Activated CD4-positive, CD25-positive, alpha-beta regulatory T cell treated with anti-CD3 and anti-CD28 coated beads, Interleukin-2, amount 50 U/mL, for 72 hours (primary cell): ENCODE results near the gene REXO1.
A peak's percentile ranks its signal among the peaks of the same experiment; 100 is the strongest.

Source experiments
- DNase-seq: peaks from one replicate; pipeline ENCODE4 v3.0.0; 2021

The REXO1 gene

DNA sequence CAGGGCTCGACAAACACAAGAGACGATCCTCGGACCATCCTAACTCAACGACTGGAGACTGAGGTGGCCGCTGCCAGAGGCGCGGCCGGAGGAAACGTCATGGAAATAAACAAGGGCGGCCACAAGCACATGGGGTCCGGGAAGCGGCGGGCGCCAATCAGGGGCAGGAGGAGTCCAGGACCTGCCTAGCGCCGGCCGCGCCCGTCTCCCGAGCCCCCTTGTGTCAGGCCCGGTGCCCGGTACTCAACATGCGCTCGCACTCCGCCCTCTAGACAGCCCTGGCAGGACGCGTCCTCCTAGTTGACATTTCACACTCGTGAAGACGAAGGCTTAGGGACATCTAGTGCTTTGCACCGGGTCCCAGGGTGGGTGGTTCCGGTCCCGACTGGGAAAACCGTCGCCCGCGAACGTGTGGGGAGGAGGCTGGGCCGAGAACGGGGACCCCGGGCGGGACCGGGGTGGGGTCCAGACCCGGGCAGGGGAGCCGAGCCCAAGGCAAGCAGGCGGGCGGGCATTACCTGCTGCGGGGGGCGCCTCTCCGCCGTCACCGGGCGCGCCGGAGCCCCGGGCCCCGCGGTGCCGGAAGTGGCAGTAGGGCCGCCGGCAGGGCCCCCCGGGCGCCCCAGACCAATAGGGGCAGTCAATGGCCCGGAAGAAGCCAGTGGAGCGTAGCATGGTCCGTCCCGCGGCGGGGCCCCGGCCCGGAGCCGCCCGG lies 442 bp downstream of the REXO1 start:
- DNase-seq: peak; percentile 55

DNA sequence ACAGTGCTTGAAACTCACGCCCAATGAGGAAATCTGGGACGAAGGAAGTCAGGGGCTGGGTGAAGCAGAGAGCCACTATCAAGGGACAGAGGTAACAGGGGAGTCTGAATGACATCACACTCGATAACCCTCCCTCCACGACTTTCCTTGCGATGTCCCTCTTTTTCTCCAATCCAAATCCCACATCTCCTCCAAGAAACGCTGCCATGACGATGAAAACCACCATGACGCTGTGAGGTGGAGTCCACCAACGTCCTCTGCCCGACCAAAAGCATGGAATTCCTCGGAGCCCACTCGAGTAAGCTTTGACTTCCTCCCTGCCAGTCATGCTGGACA lies 967 bp downstream of the REXO1 start:
- DNase-seq: no peak

DNA sequence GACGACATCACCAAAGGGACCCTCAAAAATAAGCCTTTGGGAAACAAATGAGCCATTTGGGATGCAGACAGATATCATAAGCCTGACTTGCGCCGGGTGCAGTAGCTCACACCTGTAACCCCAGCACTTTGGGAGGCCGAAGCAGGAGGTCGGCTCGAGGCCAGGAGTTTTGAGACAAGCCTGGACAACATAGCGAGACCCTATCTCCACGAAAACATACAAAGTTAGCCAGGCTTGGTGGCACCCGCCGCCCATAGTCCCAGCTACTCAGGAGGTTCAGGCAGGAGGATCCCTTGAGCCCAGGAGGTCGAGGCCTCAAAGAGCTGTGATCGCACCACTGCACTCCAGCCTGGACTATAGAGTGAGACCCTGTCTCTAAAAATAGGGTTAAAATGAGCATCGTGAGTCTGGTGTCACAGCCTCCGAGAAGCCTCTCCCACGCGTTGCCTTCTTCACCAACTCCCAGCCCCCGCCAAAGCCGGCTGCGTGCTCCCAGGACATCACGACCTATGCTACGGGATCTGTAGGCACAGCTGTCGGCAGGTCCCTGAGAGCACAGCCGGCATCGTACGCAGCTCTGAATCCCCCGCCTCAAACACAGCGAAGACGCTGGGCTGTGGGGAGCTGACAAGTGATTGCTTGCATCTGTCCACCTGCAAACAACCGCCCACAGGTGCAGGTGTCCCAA lies 1.6 kb downstream of the REXO1 start:
- no peak for DNase-seq

DNA sequence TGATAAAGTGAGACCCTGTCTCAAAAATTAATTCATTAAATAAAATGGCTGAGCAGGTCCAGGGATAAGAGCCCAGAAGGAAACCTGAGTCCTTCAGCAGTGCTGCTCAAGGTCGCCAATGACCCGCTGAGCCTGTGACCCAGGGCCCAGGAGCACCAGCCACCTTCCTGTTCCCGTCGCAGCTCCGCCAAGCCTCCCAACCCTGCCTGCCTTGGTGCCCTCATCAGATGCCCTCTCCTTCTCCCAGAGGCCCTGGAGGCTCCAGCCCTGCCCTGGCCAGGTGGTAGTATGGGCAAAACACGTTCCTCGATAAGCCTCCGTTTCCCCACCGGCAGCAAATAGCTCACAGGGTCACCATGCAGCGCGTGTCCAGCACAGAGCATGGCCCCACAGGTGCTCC lies 2.6 kb downstream of the REXO1 start:
- no peak for DNase-seq

DNA sequence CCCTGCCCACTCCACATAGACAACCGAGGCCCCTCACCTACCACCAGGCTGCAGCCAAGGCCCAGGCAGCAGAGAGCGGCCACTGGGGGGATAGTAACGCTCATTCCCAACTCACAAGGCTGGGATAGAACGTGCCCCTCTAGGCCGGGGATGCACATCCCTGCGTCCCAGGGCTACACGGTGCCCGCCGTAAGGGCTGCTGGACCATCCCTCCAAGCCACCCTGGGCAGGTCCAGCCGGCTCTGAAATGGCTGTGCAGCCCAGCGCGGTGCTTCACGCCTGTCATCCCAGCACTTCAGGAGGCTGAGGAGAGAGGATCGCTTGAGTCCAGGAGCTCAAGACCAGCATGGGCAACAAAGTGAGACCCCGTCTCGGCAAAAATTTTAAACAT lies 3.2 kb downstream of the REXO1 start:
- DNase-seq: no peak

DNA sequence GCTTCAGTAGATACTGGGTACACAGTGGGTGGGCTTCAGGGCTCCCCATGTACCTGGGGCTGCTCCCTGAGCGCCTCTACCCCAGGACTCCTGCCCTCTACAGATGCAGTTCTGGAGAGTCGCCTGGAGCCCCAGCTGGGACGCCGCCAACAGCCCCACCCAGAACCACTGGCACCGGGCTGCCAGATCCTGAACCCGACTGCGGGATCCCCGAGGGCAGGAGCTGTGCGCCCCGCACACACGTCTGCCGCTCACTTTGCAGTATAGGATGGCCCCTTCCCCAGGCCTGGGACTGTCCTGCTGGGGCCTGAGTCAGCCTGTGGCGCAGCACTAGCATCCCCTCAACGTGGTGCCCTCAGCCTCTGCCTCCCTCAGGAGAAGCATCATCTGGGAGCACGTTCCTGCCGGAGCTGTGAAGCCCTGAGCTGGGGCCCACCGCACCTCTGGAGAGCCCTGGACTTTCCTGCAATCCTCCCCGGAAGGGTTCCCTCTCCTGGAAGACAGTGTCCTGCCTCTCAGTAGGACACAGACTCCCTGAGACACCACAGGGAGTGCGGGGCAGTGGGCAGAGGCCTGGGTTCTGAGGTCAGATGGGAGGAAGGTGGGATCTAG lies 3.7 kb downstream of the REXO1 start:
- DNase-seq: no peak

DNA sequence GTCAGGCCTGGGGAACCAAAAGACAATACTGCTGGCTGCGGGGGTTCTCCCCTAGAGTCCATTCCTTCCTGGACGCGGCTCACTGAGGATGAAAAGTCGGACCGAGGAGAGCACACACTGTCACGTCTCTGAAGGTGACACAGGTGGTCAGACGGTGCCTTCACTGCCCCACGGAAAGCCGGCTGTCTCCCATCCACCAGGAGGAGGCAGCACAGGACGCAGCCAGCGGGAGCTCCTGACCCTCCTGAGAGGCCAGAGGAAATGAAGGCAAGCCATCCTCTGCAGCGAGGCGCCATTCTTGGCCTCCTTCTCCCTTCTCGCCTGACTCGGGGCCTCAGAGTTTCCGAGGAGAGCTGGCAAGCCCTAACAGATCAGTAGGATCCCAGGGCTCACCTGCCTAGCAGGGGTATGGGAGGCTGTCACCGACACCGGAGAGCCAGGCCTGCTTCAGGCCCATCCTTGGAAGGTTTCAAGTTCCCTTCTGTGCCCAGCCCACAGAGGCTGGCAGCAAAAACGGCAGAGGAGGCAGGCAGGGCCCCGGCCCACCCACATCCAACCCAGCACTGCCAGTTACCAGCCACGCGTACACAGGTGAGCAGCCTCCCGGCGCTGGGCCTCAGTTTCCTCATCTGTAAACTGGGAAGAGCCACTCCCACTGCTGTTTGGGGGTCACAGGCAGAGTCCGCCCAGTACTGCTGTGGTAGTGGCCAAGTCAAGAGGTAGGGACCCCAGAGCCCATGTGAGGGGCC lies 4.5 kb downstream of the REXO1 start:
- DNase-seq: no peak

DNA sequence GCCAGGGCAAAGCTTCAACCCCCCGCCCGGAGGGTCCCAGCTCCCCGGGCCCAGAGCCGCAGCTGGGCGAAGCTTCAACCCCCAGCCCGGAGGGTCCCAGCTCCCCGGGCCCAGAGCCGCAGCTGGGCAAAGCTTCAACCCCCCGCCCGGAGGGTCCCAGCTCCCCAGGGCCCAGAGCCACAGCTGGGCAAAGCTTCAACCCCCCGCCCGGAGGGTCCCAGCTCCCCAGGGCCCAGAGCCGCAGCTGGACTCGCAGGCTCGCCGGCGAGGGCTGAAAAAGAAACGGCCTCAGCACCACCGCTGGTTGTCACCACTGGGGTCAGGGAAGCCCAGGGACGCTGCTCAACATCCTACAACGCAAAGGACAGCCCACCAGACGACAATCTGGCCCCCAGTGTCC lies 5.2 kb downstream of the REXO1 start:
- DNase-seq: no peak

DNA sequence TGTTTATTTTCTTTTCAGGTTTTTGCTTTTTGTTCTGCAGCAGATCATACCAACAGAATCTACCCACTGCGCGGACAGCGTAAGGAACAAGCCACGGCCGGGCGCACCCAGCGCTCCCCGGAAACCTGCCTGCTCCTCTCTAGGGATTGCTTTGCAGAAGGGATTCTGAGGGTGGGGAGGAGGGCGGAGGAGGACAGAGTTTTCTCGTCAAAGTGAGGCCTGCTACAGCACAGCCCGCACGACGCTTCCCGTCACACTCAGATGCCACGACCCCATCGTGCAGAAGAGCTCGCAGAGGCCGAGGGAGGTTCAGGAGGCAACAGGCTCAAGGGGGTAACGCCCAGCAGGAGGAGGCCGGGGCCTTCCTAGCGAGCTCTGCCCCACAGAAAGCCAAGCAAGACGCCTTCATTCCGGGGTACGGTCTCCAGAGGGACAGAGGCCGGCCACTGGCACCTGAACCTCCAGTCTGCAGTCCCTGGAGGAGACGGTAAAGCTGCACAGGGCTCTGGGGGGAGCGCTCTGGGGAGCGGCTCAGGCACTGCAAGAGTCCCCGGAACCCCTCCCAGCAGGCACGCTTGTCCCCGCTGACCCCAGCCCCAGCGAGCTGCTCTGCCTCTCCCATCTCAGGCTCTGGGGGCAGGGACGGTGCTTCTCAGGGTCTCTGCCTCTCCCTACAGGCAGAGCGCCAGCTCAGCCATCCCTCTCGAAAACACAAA lies 6.9 kb downstream of the REXO1 start:
- no peak for DNase-seq

DNA sequence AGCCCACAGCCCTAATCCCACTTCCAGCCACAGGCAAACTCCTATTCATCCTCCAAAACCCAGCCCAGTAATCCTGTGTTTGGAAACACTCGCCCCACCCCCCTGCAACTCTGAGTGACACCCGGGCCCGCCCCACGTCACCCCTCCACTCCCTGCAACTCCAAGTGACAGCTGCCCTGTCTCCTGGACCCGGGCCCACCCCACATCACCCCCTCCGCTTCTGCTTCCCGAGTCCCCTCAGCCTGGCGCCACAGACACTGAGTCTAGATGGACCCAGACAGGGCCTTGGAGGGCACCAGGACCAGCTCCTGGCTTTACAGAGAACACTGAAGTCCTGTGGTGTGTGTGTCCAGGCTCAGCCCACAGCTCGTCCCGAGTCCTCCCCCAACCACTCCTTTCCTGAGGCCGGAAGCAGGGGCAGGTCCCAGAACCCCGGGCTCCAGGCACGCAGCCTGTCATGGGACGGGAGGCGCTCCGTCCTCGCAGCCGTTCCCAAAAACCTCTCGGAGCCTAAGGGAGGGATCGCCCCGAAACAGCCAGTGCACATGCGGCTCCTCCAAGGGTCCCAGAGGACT lies 7.7 kb downstream of the REXO1 start:
- DNase-seq: no peak

DNA sequence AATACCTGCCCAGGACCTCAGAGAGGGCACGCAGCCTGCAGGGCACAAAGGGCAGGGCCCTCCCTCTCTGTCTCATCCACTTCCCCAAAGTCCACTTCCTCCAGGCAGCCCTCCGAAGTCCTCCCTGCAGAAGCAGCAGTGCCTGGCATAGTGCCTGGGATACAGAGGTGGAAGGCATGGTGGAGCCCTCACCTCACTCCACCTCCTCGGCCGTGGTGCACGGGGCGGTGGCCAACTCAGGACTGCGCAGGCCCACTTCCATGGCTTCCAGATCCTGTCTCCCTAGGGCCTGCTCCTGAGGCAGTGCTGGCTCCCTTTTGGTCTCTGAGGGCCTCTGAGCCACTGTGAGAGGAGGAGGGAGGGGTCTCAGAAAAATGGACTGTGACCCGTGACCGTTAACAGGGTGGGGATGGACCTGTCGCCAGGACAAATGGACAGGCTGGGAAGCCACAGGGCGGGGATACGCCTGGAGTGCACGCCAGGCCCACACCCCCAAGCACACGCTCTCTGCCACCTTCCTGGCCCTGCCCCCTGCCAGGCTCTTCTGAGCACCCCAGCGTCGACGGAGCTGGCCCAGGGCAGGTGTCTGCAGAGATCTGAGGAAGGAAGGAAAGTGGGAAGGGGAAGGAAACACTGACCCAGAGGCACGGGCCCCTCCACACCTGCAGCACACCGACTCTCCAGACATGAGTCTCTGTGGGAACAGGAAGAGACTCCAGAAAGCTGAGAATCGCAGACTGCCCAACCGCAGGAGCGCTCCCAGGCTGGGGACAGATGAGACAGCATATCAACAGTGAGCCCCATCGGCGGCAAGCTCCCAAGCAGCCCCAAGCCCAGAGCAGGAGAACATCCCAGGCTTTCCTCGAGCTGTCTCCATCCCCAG lies 8.4 kb downstream of the REXO1 start:
- DNase-seq: no peak

DNA sequence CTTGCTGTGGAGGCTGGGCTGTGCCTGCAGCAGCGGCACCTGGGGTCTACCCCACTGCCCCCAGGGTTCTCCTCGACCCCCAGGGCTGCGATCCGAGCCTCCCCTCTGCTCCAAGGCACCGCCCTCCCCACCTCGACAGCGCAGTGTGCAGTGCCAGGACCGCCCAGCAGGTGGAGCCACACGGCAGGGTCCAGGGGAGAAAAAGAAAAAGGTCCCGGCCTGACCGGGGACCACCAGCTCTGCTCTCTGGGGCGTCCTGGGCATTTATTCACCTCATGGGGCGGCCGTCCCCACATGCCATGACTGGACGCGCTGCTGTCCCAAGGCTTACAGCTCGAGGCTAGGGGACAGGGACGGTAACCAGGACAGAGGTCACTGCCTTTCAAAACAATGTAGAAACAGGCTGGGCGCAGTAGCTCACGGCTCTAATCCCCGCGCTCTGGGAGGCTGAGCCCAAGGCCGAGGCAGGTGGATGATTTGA lies 10.6 kb downstream of the REXO1 start:
- peak; percentile 77 for DNase-seq

DNA sequence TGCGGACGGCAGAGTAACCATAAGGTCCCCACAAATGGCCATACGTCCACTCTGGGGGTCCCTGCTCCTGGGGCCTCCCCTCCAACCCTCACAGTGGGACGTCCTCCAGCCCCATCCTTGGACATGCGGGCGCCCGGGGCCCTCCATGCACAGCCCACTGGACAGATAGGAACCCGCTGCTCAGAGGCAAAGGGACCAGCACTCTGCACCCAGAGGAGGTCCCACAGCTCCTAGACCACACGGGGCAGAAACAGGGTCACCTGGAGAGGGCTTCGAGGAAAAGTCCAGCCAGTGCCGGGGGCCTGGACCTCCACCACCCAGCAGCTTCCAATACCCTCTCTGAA lies 11.1 kb downstream of the REXO1 start:
- DNase-seq: no peak

DNA sequence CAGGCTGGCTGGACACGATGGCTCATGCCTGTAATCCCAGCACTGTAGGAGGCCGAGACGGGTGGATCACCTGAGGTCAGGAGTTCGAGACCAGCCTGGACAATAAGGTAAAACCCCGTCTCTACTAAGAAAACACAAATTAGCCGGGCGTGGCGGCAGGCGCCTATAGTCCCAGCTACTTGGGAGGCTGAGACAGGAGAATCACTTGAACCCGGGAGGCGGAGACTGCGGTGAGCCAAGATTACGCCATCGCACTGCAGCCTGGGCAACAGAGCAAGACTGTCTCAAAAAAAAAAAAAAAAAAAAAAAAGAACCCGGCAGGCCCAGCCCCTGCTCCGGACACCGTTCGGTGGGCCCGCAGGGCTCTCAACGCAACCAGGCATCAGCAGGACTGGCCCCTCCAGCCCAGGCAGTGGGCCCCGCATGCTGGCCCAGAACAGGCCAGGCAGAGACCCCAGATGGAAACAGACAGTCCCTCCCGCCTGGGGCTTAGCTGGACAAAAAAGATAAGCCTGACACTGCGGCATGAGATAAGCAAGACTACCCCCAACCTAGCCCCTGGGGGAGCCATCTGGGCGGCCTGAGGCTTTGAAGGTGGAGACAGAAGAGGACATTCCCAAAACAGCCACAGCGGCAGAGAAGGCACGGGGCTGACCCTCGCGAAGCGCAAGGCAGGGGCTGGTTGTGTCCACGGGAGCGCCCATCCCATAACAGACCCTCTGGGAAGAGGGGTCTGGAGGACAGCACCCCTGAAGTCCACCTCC lies 11.6 kb downstream of the REXO1 start:
- no peak for DNase-seq

DNA sequence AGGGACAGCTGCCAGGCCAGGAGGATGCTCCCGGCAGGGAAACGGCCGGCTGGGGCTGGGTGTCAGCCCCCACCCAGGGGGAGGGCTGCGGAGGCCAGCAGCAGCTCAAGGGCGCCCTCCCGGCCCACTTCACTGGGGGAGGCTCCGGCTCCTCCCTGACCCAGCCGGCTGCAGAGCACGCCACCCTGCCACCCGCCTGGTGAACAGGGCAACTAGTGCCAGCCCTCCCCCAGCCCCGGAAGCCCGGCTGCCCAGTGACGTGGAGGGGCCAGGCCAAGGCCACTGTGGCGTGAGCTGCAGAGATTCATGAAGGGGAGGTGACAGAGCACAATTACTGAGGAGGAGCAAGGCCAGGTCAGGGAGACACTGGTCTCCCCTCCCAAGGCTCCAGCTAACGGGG lies 14.7 kb downstream of the REXO1 start:
- DNase-seq: no peak

DNA sequence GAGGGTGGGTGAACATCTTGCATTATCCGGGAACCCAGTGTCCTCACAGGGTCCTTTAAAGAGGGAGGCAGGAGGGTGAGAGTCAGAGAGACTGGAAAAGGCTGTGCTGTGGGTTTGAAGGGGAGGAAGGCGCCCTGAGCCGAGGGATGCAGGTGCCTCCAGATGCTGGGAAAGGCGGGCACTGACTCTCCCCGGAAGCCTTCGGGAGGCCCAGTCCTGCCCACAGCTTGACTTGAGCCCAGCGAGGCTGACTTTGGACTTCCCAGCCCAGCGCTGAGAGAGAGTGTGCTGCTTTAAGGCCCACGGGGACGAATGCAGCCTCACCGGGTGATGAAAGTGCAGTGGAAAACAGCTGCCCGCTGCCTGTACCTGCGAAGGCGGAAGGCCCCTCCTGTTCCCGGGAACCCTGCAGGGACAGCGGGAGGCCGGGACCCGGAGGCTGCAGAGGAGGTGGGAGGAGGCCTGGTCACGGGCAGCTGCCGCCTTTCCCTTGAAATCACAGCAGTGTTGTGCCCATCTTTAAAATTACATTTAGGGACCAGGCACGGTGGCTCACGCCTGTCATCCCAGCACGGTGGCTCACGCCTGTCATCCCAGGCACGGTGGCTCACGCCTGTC lies 16.1 kb downstream of the REXO1 start:
- DNase-seq: no peak

DNA sequence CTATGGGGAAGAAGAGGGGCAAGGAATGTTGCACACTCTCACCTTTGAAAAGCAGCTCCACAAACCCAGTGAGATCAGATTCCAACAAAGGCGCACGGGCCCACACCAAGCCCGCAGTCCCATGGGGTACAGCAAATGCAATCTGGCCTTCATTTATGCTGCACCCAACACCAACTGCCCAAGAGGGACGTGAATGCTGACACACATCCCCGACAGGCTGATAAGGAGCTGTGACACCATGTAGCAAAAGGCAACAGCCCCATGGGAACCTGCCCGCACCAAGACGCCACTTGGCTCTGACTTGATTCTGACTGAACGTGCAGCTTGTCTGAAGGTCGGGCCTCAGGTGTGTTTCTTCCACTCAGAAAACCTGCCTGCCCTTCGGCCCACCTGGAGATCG lies 17.3 kb downstream of the REXO1 start:
- DNase-seq: no peak

DNA sequence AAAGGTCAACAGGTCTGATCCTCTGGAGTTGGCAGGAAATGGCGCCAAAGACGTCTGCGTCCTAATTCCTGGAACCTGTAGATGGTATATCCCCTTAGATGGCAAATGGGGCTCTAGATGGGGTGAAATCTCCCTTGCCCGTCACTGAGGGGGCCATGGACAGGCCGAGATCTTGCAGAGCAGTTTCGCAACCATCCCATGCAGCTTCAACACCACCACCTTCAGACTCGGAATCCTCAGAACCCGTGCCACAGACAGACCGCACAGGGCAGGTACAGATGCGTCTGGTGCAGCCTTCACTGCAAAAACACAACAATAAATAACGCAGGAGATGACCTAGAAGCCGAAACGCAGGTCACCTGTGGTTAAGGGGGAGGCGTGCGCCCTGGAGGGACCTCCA lies 17.7 kb downstream of the REXO1 start:
- DNase-seq: no peak

DNA sequence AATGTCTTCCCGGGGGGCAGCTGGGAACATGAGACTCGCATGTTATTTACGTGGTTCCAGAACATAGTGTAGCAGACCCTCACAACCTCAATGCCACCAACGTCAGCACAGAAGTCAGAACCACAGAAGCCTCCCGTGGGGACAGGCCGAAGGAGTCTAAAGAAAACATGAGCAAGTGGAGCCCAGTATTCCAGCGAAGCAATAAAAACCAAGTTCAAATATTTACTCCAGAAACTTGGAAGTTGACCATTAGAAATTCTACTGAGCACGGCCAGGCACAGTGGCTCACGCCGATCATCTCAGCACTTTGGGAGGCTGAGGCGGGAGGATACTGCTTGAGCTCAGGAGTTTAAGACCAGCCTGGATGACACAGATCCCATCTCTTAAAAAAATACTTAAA lies 18.3 kb downstream of the REXO1 start:
- no peak for DNase-seq
